Panc1 (cell line): ENCODE data around the gene PSKH1.

Experiments used
- SIN3A ChIP-seq: IDR thresholded peaks from 2 replicates; pipeline ENCODE4 v1.6.1; 2012; ENCODE audit warnings: low read depth, mild to moderate bottlenecking, low read length, moderate library complexity, borderline replicate concordance; ENCODE audit not compliant: insufficient read depth
- TF ChIP-seq, protein P1 (sequence below): fragments of 450-650 bp; IDR thresholded peaks from 2 replicates; pipeline ENCODE4 v1.5.1; 2017; ENCODE audit warnings: mild to moderate bottlenecking

DNA sequence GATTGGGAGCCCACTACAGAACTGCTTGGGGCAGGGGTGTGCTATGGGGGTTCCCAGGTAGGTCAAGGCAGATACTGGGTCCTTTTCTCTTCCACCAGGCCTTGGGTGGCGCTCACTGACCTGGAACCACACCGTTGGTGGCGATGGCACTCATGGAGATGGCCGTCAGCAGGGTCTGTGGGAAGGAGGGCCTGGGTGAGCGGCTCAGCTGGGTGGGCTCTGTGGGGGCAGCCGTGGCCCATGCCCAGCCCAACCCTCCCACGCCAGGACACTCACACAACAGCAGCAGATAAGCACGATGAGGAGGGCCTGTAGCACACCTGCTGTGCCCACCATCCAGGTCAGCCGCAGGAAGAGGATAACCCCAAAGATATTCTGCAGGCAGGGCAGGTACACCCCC, 64.6 kb downstream of the PSKH1 start:
- TF ChIP-seq, protein P1, sequence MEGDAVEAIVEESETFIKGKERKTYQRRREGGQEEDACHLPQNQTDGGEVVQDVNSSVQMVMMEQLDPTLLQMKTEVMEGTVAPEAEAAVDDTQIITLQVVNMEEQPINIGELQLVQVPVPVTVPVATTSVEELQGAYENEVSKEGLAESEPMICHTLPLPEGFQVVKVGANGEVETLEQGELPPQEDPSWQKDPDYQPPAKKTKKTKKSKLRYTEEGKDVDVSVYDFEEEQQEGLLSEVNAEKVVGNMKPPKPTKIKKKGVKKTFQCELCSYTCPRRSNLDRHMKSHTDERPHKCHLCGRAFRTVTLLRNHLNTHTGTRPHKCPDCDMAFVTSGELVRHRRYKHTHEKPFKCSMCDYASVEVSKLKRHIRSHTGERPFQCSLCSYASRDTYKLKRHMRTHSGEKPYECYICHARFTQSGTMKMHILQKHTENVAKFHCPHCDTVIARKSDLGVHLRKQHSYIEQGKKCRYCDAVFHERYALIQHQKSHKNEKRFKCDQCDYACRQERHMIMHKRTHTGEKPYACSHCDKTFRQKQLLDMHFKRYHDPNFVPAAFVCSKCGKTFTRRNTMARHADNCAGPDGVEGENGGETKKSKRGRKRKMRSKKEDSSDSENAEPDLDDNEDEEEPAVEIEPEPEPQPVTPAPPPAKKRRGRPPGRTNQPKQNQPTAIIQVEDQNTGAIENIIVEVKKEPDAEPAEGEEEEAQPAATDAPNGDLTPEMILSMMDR = no peak
- no peak for TF ChIP-seq SIN3A
